NK-92 (cell line): ENCODE measurements around the gene UNCX.
"Not testable (repeated sequence)": the region's sequence is repeated elsewhere in the genome, so short reads cannot be mapped to it uniquely, and the experiment has no call there.

Experiments used
- DNase-seq: peaks from one replicate; lab custom pipeline; 2025; ENCODE audit not compliant: unreplicated experiment; lab: John Stamatoyannopoulos, UW

UNCX gene

GRCh38 chr7:1255080-1255816 is 22.6 kb downstream of the UNCX start:
- no peak for DNase-seq

GRCh38 chr7:1255817-1256340 is 23.2 kb downstream of the UNCX start:
- no peak for DNase-seq

GRCh38 chr7:1256621-1257020 is 23.9 kb downstream of the UNCX start:
- no peak for DNase-seq

GRCh38 chr7:1257221-1257620 is 24.5 kb downstream of the UNCX start:
- no peak for DNase-seq

GRCh38 chr7:1257863-1258262 is 25.2 kb downstream of the UNCX start:
- no peak for DNase-seq

- DNase-seq: no peak
These were observed 27.1 kb downstream of the UNCX start for GRCh38 chr7:1259621-1260243.

GRCh38 chr7:1260244-1260635 is 27.6 kb downstream of the UNCX start:
- no peak for DNase-seq

GRCh38 chr7:1261036-1261435 is 28.4 kb downstream of the UNCX start:
- not testable (repeated sequence) for DNase-seq

GRCh38 chr7:1262441-1262840 is 29.8 kb downstream of the UNCX start:
- DNase-seq: no peak

- no peak for DNase-seq
These were observed 30.8 kb downstream of the UNCX start for GRCh38 chr7:1263391-1263951.

GRCh38 chr7:1264345-1265280 is 31.9 kb downstream of the UNCX start:
- DNase-seq: no peak

- no peak for DNase-seq
These were observed 34.6 kb downstream of the UNCX start for GRCh38 chr7:1267016-1267900.

GRCh38 chr7:1268076-1268815 is 35.6 kb downstream of the UNCX start:
- DNase-seq: no peak

GRCh38 chr7:1268866-1269265 is 36.2 kb downstream of the UNCX start:
- DNase-seq: no peak

- no peak for DNase-seq
These were observed 36.7 kb downstream of the UNCX start for GRCh38 chr7:1269336-1269890.

- no peak for DNase-seq
These were observed 37.5 kb downstream of the UNCX start for GRCh38 chr7:1270181-1270580.

GRCh38 chr7:1271046-1271445 is 38.4 kb downstream of the UNCX start:
- DNase-seq: no peak

GRCh38 chr7:1271656-1272055 is 39.0 kb downstream of the UNCX start:
- DNase-seq: no peak

- DNase-seq: not testable (repeated sequence)
These were observed 39.5 kb downstream of the UNCX start for GRCh38 chr7:1272136-1272535.
